ENCODE data around the gene FAP.

DNA sequence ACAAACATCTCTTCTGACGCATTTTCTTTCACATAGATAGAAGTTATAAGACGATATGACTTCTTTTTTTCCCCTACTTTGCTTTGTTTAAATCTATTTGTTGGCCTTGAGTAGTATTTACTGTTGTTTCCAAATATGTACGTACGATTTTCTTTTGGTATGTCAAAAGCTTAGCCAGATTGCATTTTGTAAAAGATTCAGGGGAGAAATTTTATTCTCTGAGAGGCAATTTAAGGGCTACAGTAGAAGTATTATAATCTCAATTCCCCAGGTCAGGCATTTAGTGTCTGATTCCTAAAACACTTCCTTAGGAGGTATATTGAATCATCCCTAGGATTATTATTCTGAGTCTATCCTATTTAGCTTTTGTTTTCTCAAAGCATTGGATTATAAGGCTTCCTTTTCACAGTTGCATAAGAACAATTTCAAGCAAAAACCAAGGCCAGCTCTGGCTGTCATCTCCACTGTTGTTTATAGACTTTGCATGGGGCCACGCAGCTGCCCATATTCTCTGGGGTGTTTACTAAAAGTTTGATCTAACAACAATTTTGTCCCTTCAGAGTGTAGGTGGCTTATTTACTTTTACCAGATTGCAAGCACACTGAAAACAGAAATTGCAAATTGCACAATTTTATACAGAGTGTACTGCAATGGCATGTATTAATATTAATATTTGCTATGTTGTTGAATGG lies 57.6 kb downstream of the FAP start:
- TF ChIP-seq, protein P1, sequence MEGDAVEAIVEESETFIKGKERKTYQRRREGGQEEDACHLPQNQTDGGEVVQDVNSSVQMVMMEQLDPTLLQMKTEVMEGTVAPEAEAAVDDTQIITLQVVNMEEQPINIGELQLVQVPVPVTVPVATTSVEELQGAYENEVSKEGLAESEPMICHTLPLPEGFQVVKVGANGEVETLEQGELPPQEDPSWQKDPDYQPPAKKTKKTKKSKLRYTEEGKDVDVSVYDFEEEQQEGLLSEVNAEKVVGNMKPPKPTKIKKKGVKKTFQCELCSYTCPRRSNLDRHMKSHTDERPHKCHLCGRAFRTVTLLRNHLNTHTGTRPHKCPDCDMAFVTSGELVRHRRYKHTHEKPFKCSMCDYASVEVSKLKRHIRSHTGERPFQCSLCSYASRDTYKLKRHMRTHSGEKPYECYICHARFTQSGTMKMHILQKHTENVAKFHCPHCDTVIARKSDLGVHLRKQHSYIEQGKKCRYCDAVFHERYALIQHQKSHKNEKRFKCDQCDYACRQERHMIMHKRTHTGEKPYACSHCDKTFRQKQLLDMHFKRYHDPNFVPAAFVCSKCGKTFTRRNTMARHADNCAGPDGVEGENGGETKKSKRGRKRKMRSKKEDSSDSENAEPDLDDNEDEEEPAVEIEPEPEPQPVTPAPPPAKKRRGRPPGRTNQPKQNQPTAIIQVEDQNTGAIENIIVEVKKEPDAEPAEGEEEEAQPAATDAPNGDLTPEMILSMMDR (IDR thresholded peaks at IDR 0.05), result no peak
- TF ChIP-seq EZH2 (IDR thresholded peaks at IDR 0.05; ENCODE audit: borderline replicate concordance, insufficient read depth, low read depth, low read length, poor library complexity, severe bottlenecking), result no peak
